Measurements from ENCODE around the gene GPRIN3. TPM values are rescaled to one million over a fixed set of nuclear protein-coding genes. Genes with fewer than 3 reads are reported as not detected.

The GPRIN3 gene
- total and polyA plus RNA-seq, 10 of the 15 experiments (the other 5 are each of a cell fraction or from before 2014, with no cell fraction given): under 0.01 to 0.05 (median 0.01) TPM; not detected in 6

GRCh38 chr4:89245459-89245858 lies 62.1 kb downstream of the GPRIN3 start (continued):
- TF ChIP-seq CHD4 (IDR thresholded peaks at IDR 0.05) (no peak), SPI1 (IDR thresholded peaks at IDR 0.05; ENCODE audit: borderline replicate concordance, insufficient read depth, low read depth, low read length) (no peak), SMARCA5 (IDR thresholded peaks at IDR 0.05) (no peak), ZNF592 (IDR thresholded peaks at IDR 0.05) (no peak), CHD2 (IDR thresholded peaks at IDR 0.05; ENCODE audit: borderline replicate concordance, low read depth, low read length) (no peak), SMAD1 (IDR thresholded peaks at IDR 0.05; ENCODE audit: low read depth, partially characterized antibody) (no peak), TAF1 (IDR thresholded peaks at IDR 0.05; ENCODE audit: borderline replicate concordance, low read depth, low read length) (no peak)

- Histone ChIP-seq H3K79me2 (ENCODE audit: control insufficient read depth, insufficient read depth, low read length) (no peaks in the 10 kb centered on the region), H3K36me3 (ENCODE audit: control insufficient read depth in 2 of 2, insufficient read depth in 2 of 2, low read length in 1 of 2) (no peaks in the 10 kb centered on the region), H3K27me3 (replicated peaks in 1 of 2; ENCODE audit: control insufficient read depth in 2 of 2, insufficient read depth in 2 of 2, low read length in 1 of 2) (no peaks in the 10 kb centered on the region), H2AFZ (ENCODE audit: control insufficient read depth, low read depth, low read length) (no peak overlapping the region), H3K27ac (ENCODE audit: control insufficient read depth, insufficient read depth) (no peak overlapping the region), H4K20me1 (ENCODE audit: control insufficient read depth, insufficient read depth) (no peaks in the 10 kb centered on the region), H3K9me3 (replicated peaks; ENCODE audit: control insufficient read depth, insufficient read depth, low read length) (no peaks in the 10 kb centered on the region), H3K4me3 (no peak overlapping the region), H3K4me2 (ENCODE audit: control insufficient read depth, insufficient read depth) (no peak overlapping the region), H3K4me1 (ENCODE audit: control insufficient read depth, insufficient read depth, low read length) (no peaks in the 10 kb centered on the region), H3K9ac (ENCODE audit: control insufficient read depth, insufficient read depth, low read length) (no peak overlapping the region)
- FAIRE-seq (no peak), DNase-seq (ENCODE audit: low read depth, low spot score) (no peak), ATAC-seq (no peak)
- in situ Hi-C loops (cut with MboI) (no loop called here), intact Hi-C loops (cut with micrococcal nuclease; ENCODE audit: unreplicated experiment) (no loop called here)
- ChIA-PET POLR2A (interaction anchor here (0.6 kb wide), 1 partner anchor 1769 kb away, joined by 3 read pairs; no protein-coding TSS in a partner anchor), CTCF (interaction anchor here (5.4 kb wide), 1 partner anchor 18 kb away, joined by 24 read pairs; no protein-coding TSS in a partner anchor), SMC1A (ENCODE audit: uncharacterized antibody, unreplicated experiment) (no interaction called here), RAD21 (ENCODE audit: unreplicated experiment) (no interaction called here)
- no TSS peak for BruUV-seq (replicated peaks)
- TF ChIP-seq HCFC1 (IDR thresholded peaks at IDR 0.05; ENCODE audit: low read length) (no peak), WRNIP1 (IDR thresholded peaks at IDR 0.05; ENCODE audit: borderline replicate concordance, low read depth, low read length) (no peak)
Measured at GRCh38 chr4:89243733-89244252, 63.8 kb downstream of the GPRIN3 start.
